ENCODE results near the gene OR51B6.
"Not testable (repeated sequence)": the region's sequence is repeated elsewhere in the genome, so short reads cannot be mapped to it uniquely, and the experiment has no call there.

Gene OR51B6

DNA sequence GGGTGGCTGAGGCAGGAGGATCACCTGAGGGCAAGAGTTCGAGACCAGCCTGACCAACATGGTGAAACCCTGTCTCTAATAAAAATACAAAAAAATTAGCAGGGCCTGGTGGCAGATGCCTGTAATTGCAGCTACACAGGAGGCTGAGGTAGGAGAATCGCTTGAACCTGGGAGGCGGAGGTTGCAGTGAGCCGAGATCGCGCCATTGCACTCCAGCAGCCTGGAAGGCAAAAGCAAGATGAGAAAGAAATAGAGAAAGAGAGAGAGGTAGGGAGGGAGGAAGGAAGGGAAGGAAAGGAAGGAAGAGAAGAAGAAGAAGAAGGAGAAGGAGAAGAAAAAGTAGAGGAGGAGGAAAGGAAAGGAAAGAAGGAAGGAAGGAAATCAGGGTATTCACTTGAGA, 15.1 kb downstream of the OR51B6 start:
- DNase-seq = not testable (repeated sequence)

GRCh38 chr11:5366856-5367255, 15.5 kb downstream of the OR51B6 start:
- no peak for DNase-seq

DNA sequence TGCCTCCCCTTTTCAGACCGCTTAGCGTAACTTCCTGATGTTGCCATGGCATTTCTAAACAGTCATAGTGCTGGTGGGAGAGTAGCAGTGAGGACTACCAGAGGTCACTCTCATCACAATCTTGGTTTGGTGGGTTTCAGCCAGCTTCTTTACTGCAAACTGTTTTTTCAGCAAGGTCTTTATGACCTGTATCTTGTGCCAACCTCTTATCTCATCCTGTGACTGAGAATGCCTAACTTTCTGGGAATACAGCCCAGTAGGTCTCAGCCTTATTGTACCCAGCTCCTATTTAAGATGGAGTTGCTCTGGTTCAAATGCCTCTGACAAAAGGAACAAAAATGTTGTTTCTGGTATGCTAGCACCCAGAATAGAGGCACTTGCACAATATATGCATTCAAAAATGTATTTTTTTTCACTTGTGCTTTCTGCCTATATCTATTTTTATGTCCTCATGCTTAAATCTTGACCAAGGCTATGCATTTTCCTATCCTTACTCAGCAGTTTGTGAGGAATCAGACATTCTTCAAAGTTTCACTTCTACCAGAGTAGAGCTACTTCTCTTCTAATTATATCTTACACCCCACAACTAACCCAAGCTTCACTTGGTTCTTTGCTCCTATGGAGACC, 16.3 kb downstream of the OR51B6 start:
- no peak for DNase-seq

- no peak for DNase-seq
These were observed 17.3 kb downstream of the OR51B6 start for GRCh38 chr11:5368502-5369043.

- no peak for DNase-seq
These were observed 18.5 kb downstream of the OR51B6 start for GRCh38 chr11:5369789-5370188.

GRCh38 chr11:5380740-5381342, 29.5 kb downstream of the OR51B6 start:
- peak; percentile 3 for DNase-seq

DNA sequence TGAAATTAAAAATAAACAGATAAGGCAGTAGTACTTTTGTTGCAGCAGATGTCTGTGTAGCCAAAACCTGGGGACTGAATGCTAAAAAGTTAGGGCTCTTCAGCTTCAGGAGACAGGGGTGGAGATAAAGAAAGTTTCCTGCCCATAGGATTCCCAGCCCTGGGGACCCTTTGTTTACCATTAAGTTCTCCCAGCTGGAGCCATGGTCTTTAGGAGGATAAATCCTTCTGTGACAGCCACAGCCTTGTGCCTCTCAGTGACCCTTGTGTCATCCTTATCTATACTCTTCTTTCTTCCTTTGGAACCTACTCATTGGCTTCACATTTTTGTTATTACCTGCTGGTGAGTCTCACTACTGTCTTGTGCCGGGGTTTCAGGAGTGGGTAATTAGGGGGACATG, 32.3 kb downstream of the OR51B6 start, which contains the start of gene OR51M1:
Gene OR51M1, plus strand, starts transcription at position 237 of the 400 bp plus-strand sequence. CDS start 5,587 bp downstream, outside the sequence.
- DNase-seq = no peak

GRCh38 chr11:5384335-5384734, 33.0 kb downstream of the OR51B6 start:
- no peak for DNase-seq

DNA sequence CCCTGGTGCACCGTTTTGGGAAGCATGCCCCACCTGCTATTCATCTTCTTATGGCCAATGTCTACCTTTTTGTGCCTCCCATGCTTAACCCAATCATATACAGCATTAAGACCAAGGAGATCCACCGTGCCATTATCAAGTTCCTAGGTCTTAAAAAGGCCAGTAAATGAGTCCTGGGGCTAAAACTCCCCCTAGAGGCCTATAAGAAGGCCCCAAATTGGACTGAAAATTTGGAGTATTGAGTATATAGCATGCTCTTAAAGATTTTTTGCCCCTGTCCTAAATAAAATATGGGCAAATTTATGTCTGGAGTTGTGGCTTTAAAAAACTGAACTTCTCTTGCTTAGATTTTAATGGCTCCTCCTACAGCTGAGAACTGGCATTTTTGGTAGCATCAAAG, 38.9 kb downstream of the OR51B6 start:
- DNase-seq = no peak

DNA sequence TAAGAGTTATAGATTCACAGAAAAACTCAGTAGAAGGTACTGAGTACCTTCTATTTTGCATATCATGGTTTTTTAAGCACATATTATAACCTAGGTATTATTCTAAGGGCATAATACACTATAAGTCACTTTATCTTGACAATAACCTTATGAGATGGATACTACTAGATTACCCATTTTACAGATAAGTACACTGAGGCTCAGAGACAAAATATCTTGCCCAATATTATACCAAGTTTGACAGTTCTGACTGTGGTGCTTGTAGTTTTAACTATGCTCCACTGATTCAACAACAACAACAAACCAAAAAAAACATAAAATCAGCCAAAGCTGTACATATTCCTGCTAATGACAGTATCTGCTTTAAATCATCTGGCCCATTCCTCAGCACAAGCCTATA, 42.8 kb downstream of the OR51B6 start:
- DNase-seq = no peak

DNA sequence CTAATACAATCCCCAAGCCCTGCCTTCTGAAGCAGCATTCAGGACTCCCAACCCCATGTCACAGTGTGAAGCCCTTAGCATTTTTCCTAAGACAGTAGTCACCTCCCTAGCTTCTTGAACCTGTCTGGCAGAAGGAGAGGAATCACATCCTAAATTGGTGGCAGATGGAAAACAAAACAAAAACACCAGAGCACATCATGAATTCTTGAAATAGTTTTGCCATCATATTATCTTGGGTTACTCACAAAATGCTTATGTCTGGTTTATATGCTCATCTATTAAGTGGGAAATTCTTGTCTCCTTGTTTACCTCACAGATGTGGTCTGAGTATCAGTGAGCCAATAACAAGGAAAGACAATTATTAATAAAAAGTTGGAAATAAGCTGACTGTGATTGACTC, 47.6 kb downstream of the OR51B6 start:
- no peak for DNase-seq

Data from stimulated activated CD4-positive, alpha-beta T cell treated with anti-CD3 and anti-CD28 coated beads, Interleukin-12 subunit alpha, Interleukin-12 subunit beta, amount 100 ng/mL, for 4 hours (primary cell).